A549 (cell line): Measurements from ENCODE around the gene C2orf72. TPM values are rescaled to one million over a fixed set of nuclear protein-coding genes. Genes with fewer than 3 reads are reported as not detected.

Experiments used
- ATAC-seq, 2 experiments: fragments of 200-7000 bp in 1 of 2; fragments of >200 bp in 1 of 2; cut with Nextera tagmentation in 1 of 2; cut with Tn5 transposase in 1 of 2; 3 replicates each; pipeline versions ENCODE4 v1.8.0 to v1.9.1; 2018 to 2020; ENCODE audit warnings: mild to moderate bottlenecking in 1 of 2, moderate library complexity in 1 of 2
- CTCF ChIA-PET: fragments of 300-600 bp; sonication (Branson Sonifier 250); formaldehyde crosslinking; extraction: SDS; loops from one replicate; lab custom pipeline; 2021; ENCODE audit warnings: antibody characterized with exemption, inconsistent platforms; lab: Yijun Ruan, JAX
- POLR2A ChIA-PET: fragments of 350-600 bp; formaldehyde crosslinking; extraction: SDS; loops from one replicate; lab custom pipeline; 2021; ENCODE audit warnings: antibody characterized with exemption, inconsistent platforms; lab: Yijun Ruan, JAX
- DNase-seq, 2 experiments: peaks; one replicate each; pipeline versions ENCODE4 v3.0.0 to v3.0.0-alpha.2; 2011 to 2016; ENCODE audit warnings: low read depth in 1 of 2, low spot score in 1 of 2
- FAIRE-seq: peaks from 2 replicates; lab custom pipeline; 2011; peaks lifted over from hg19 to GRCh38; lab: Jason Lieb, UNC
- H3K27ac ChIP-seq, 2 experiments: fragments of >200 bp; sonication (Bioruptor Twin); formaldehyde crosslinking; 3 replicates each; pipeline ENCODE4 v1.5.1; 2016 to 2017
- H3K4me1 ChIP-seq: fragments of >200 bp; sonication (Bioruptor Twin); formaldehyde crosslinking; 3 replicates; pipeline ENCODE4 v1.6.1; 2016
- H3K4me2 ChIP-seq: fragments of >200 bp; sonication (Bioruptor Twin); formaldehyde crosslinking; 3 replicates; pipeline ENCODE4 v1.6.1; 2016
- H3K4me3 ChIP-seq: fragments of >200 bp; sonication (Bioruptor Twin); formaldehyde crosslinking; 3 replicates; pipeline ENCODE4 v1.5.1; 2016
- H3K9me3 ChIP-seq: fragments of >200 bp; sonication (Bioruptor Twin); formaldehyde crosslinking; 3 replicates; pipeline ENCODE4 v1.6.1; 2016
- CBX8 ChIP-seq: fragments of 200-600 bp; sonication (generic); IDR thresholded peaks from 2 replicates; pipeline ENCODE4 v1.6.1; 2016
- EHF ChIP-seq: fragments of 250-450 bp; sonication (Bioruptor Pico); IDR thresholded peaks from 2 replicates; pipeline ENCODE4 v1.5.0; 2020; ENCODE audit warnings: mild to moderate bottlenecking
- HOXB5 ChIP-seq: fragments of 250-450 bp; sonication (Bioruptor Pico); IDR thresholded peaks from 2 replicates; pipeline ENCODE4 v1.5.0; 2020; ENCODE audit warnings: mild to moderate bottlenecking, moderate library complexity
- NFE2L2 ChIP-seq: fragments of 150-350 bp; conservative IDR thresholded peaks from 2 replicates; pipeline ENCODE4 v1.6.1; 2014; ENCODE audit warnings: low read length
- PHF8 ChIP-seq: fragments of 200-600 bp; sonication (generic); IDR thresholded peaks from 2 replicates; pipeline ENCODE4 v1.6.1; 2016; ENCODE audit warnings: low read depth, mild to moderate bottlenecking, antibody characterized with exemption, moderate library complexity, borderline replicate concordance
- RAD21 ChIP-seq, 2 experiments: fragments of >200 bp in 1 of 2; sonication (Bioruptor Twin) in 1 of 2; formaldehyde crosslinking in 1 of 2; IDR thresholded peaks in 1 of 2; conservative IDR thresholded peaks in 1 of 2; 2 replicates in 1 of 2; 3 replicates in 1 of 2; pipeline ENCODE4 v1.6.1; 2012 to 2018; ENCODE audit warnings: inconsistent platforms in 1 of 2
- RCOR1 ChIP-seq: fragments of 150-350 bp; IDR thresholded peaks from 2 replicates; pipeline ENCODE4 v1.6.1; 2014; ENCODE audit warnings: antibody characterized with exemption, low read length, low read depth
- RFX5 ChIP-seq: fragments of 450-650 bp; IDR thresholded peaks from 2 replicates; pipeline ENCODE4 v1.7.1; 2014; ENCODE audit warnings: antibody characterized with exemption, mild to moderate bottlenecking, moderate library complexity
- TP53 ChIP-seq: fragments of 250-450 bp; sonication (Bioruptor Pico); IDR thresholded peaks from 2 replicates; pipeline ENCODE4 v1.5.0; 2021; ENCODE audit warnings: mild to moderate bottlenecking, moderate library complexity
- ZC3H11A ChIP-seq: fragments of 450-650 bp; IDR thresholded peaks from 2 replicates; pipeline ENCODE4 v1.6.1; 2014; ENCODE audit warnings: antibody characterized with exemption, mild to moderate bottlenecking
- ZSCAN20 ChIP-seq: fragments of 250-450 bp; sonication (Bioruptor Pico); IDR thresholded peaks from 2 replicates; pipeline ENCODE4 v1.8.0; 2022; ENCODE audit warnings: mild to moderate bottlenecking, moderate library complexity
- WGBS: methylation state at CpG from one replicate; pipeline ENCODE4 v1.1.6; 2017; ENCODE audit errors: missing lambda C conversion rate; 5-methylcytosine and 5-hydroxymethylcytosine counted together
- polyA plus RNA-seq, 4 experiments: library from polyadenylated mRNA; depleted of rRNA in 3 of 4; stranded (reverse); fragments of >200 nt; fragmentation: RNase III in 1 of 4; extraction: RNeasy Plus Mini Kit Qiagen cat#74134 plus additional on column Dnase treatment in 1 of 4; gene quantifications; 2 replicates in 3 of 4; 3 replicates in 1 of 4; pipeline ENCODE4 v1.2.3, GENCODE V29; 2011 to 2017
- TF ChIP-seq, protein P1 (sequence below): fragments of 200-600 bp; sonication (generic); IDR thresholded peaks from 2 replicates; pipeline ENCODE4 v1.6.1; 2016; ENCODE audit warnings: antibody characterized with exemption, mild to moderate bottlenecking, moderate library complexity
- TF ChIP-seq, protein P2 (sequence below): fragments of 450-650 bp; IDR thresholded peaks from 2 replicates; pipeline ENCODE4 v1.6.1; 2014; ENCODE audit warnings: antibody characterized with exemption

The C2orf72 gene
- polyA plus RNA-seq, 2 of the 4 experiments (the other 2 are of a cell fraction), result 4.9 to 7.4 TPM

DNA sequence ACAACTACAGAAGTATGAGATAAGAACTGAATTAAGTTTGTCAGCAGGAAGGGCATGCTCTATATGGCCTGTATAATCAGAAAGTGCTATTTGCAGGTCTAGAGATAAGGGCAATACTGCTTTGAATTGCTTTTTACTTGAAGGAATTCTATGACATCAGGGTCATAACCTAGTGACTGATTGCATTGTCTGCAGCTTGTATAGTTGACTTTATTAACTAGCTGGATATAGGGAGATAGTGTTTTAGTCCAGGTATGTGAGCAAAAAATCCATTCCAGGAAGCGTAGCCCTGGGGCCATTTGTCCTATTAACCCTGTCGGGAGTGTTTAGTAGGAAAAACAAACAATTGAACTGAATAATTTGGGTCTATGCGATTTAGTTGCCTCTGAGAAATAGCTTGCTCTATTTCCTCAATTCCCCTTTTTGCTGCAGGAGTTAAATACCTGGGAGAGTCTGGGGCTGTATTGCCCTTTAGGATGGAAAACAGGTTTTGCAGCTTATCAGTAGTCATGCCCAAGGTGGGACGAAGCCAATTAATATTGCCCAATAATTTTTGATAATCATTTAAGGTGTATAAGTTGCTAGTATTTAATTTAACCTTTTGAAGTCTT, 57.5 kb downstream of the C2orf72 start:
- DNase-seq (no peak), ATAC-seq (no peak), FAIRE-seq (no peak)
- no peak overlapping the region for H3K4me3 ChIP-seq
- 85% methylated on average over 4 of the region's 4 CpGs for WGBS
- H3K27ac ChIP-seq, result no peak overlapping the region
- POLR2A ChIA-PET, result no interaction called here
- TF ChIP-seq RCOR1 (no peak), RFX5 (no peak), CBX8 (no peak), HOXB5 (CRISPR knock-in tag) (no peak), ZC3H11A (no peak), EHF (CRISPR knock-in tag) (no peak), PHF8 (no peak), NFE2L2 (no peak), ZSCAN20 (CRISPR knock-in tag) (no peak), TP53 (CRISPR knock-in tag) (no peak), RAD21 (conservative IDR thresholded peaks at IDR 0.05 in 1 of 2, IDR thresholded peaks at IDR 0.05 in 1 of 2) (no peak)
- TF ChIP-seq, protein P1, sequence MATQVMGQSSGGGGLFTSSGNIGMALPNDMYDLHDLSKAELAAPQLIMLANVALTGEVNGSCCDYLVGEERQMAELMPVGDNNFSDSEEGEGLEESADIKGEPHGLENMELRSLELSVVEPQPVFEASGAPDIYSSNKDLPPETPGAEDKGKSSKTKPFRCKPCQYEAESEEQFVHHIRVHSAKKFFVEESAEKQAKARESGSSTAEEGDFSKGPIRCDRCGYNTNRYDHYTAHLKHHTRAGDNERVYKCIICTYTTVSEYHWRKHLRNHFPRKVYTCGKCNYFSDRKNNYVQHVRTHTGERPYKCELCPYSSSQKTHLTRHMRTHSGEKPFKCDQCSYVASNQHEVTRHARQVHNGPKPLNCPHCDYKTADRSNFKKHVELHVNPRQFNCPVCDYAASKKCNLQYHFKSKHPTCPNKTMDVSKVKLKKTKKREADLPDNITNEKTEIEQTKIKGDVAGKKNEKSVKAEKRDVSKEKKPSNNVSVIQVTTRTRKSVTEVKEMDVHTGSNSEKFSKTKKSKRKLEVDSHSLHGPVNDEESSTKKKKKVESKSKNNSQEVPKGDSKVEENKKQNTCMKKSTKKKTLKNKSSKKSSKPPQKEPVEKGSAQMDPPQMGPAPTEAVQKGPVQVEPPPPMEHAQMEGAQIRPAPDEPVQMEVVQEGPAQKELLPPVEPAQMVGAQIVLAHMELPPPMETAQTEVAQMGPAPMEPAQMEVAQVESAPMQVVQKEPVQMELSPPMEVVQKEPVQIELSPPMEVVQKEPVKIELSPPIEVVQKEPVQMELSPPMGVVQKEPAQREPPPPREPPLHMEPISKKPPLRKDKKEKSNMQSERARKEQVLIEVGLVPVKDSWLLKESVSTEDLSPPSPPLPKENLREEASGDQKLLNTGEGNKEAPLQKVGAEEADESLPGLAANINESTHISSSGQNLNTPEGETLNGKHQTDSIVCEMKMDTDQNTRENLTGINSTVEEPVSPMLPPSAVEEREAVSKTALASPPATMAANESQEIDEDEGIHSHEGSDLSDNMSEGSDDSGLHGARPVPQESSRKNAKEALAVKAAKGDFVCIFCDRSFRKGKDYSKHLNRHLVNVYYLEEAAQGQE, result no peak
- TF ChIP-seq, protein P2, sequence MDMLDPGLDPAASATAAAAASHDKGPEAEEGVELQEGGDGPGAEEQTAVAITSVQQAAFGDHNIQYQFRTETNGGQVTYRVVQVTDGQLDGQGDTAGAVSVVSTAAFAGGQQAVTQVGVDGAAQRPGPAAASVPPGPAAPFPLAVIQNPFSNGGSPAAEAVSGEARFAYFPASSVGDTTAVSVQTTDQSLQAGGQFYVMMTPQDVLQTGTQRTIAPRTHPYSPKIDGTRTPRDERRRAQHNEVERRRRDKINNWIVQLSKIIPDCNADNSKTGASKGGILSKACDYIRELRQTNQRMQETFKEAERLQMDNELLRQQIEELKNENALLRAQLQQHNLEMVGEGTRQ, result no peak
- H3K4me2 ChIP-seq, result no peak overlapping the region
- no peaks in the 10 kb centered on the region for H3K9me3 ChIP-seq
- CTCF ChIA-PET, result interaction anchor here (0.8 to 3.0 kb wide), 5 partner anchors 9 to 307 kb away, joined by 3 to 17 read pairs (median 4); no protein-coding TSS in a partner anchor
- 0 out of 3 replicates have a peak, but pooled peaks cover under 1% of the 10 kb centered on the region for H3K4me1 ChIP-seq

Other genes with a start within 250 kb of the C2orf72 start
- gene ITM2C, start 172.6 kb upstream of the C2orf72 start, polyA plus RNA-seq (2011; rRNA removed), result 88.1 and 123 TPM in 2 replicates
- 63.3 to 105 TPM (median 84.0 TPM) in 3 replicates for gene ITM2C, start 172.6 kb upstream of the C2orf72 start, polyA plus RNA-seq (2017; fragmentation: RNase III; extraction: RNeasy Plus Mini Kit Qiagen cat#74134 plus additional on column Dnase treatment)
- not detected in 2 replicates for gene GPR55, start 112.3 kb upstream of the C2orf72 start, polyA plus RNA-seq (2011; rRNA removed)
- gene GPR55, start 112.3 kb upstream of the C2orf72 start, polyA plus RNA-seq (2017; fragmentation: RNase III; extraction: RNeasy Plus Mini Kit Qiagen cat#74134 plus additional on column Dnase treatment), result not detected in 3 replicates
- gene SPATA3, start 41.4 kb upstream of the C2orf72 start, polyA plus RNA-seq (2011; rRNA removed), result not detected in 2 replicates
- gene SPATA3, start 41.4 kb upstream of the C2orf72 start, polyA plus RNA-seq (2017; fragmentation: RNase III; extraction: RNeasy Plus Mini Kit Qiagen cat#74134 plus additional on column Dnase treatment), result not detected in 3 replicates
- 248 and 292 TPM in 2 replicates for gene PSMD1, start 19.3 kb downstream of the C2orf72 start, polyA plus RNA-seq (2011; rRNA removed)
- 113 to 127 TPM (median 122 TPM) in 3 replicates for gene PSMD1, start 19.3 kb downstream of the C2orf72 start, polyA plus RNA-seq (2017; fragmentation: RNase III; extraction: RNeasy Plus Mini Kit Qiagen cat#74134 plus additional on column Dnase treatment)
- 1.4 and 1.5 TPM in 2 replicates for gene HTR2B, start 87.5 kb downstream of the C2orf72 start, polyA plus RNA-seq (2011; rRNA removed)
- gene HTR2B, start 87.5 kb downstream of the C2orf72 start, polyA plus RNA-seq (2017; fragmentation: RNase III; extraction: RNeasy Plus Mini Kit Qiagen cat#74134 plus additional on column Dnase treatment), result 0.21 to 0.30 TPM (median 0.22 TPM) in 3 replicates
- 13.1 and 14.1 TPM in 2 replicates for gene ARMC9, start 161.1 kb downstream of the C2orf72 start, polyA plus RNA-seq (2011; rRNA removed)
- 11.7 to 13.3 TPM (median 12.0 TPM) in 3 replicates for gene ARMC9, start 161.1 kb downstream of the C2orf72 start, polyA plus RNA-seq (2017; fragmentation: RNase III; extraction: RNeasy Plus Mini Kit Qiagen cat#74134 plus additional on column Dnase treatment)